GM12878 (cell line): ENCODE results near the gene UBAP1L. TPM values are rescaled to one million over a fixed set of nuclear protein-coding genes. Genes with fewer than 3 reads are reported as not detected.

Experiments used
- BCL11A ChIP-seq: IDR thresholded peaks from 2 replicates; pipeline ENCODE4 v1.6.1; 2011; ENCODE audit warnings: low read depth, low read length
- CHD4 ChIP-seq: fragments of 200-600 bp; sonication (generic); IDR thresholded peaks from 2 replicates; pipeline ENCODE4 v1.6.1; 2016; ENCODE audit warnings: mild to moderate bottlenecking
- FOXK2 ChIP-seq: fragments of 450-650 bp; IDR thresholded peaks from 2 replicates; pipeline ENCODE4 v1.6.1; 2017; ENCODE audit warnings: mild to moderate bottlenecking, moderate library complexity
- KAT2A ChIP-seq: conservative IDR thresholded peaks from 2 replicates; pipeline ENCODE4 v1.6.1; 2011; ENCODE audit warnings: low read depth, low read length; ENCODE audit not compliant: control insufficient read depth
- MEF2B ChIP-seq: fragments of 450-650 bp; IDR thresholded peaks from 2 replicates; pipeline ENCODE4 v1.6.1; 2018; ENCODE audit warnings: mild to moderate bottlenecking, moderate library complexity; ENCODE audit not compliant: partially characterized antibody, poor library complexity, severe bottlenecking
- MXI1 ChIP-seq: fragments of 150-350 bp; IDR thresholded peaks from 2 replicates; pipeline ENCODE4 v1.6.1; 2011; ENCODE audit warnings: low read depth, mild to moderate bottlenecking, inconsistent platforms, low read length, improper control_type of control experiment
- RAD21 ChIP-seq: IDR thresholded peaks from 2 replicates; pipeline ENCODE4 v1.6.1; 2011; ENCODE audit warnings: mild to moderate bottlenecking, low read depth, low read length, moderate library complexity; ENCODE audit not compliant: insufficient read depth
- RUNX3 ChIP-seq: IDR thresholded peaks from 2 replicates; pipeline ENCODE4 v1.6.1; 2012; ENCODE audit warnings: low read length, inconsistent platforms
- ZNF24 ChIP-seq: fragments of 450-650 bp; IDR thresholded peaks from 2 replicates; pipeline ENCODE4 v1.6.1; 2017; ENCODE audit warnings: antibody characterized with exemption, mild to moderate bottlenecking
- polyA plus RNA-seq, 11 experiments: library from polyadenylated mRNA; depleted of rRNA in 4 of 11; unstranded in 6 of 11; stranded (reverse) in 5 of 11; fragments of >200 nt; fragmentation: Nextera tagmentation in 4 of 11; fragmentation: Illumina TruSeq in 1 of 11; extraction: Ambion mirVana in 4 of 11; extraction: Trizol in 1 of 11; gene quantifications; 1 replicate in 1 of 11; 2 replicates in 10 of 11; pipeline versions ENCODE4 v1.2.1 to v1.2.3, GENCODE V29; 2011 to 2016; ENCODE audit warnings: inconsistent platforms in 2 of 11, missing spikeins in 2 of 11, low read depth in 1 of 11
- total RNA-seq, 4 experiments: library from RNA; depleted of rRNA in 3 of 4; stranded (reverse); fragments of >200 nt in 3 of 4; fragmentation: Illumina TruSeq in 1 of 4; extraction: Trizol in 1 of 4; gene quantifications; 2 replicates each; pipeline versions ENCODE4 v1.2.1 to v1.2.3, GENCODE V29; 2013 to 2021
- TF ChIP-seq, protein P1 (sequence below): fragments of 450-650 bp; IDR thresholded peaks from 2 replicates; pipeline ENCODE4 v1.6.1; 2018; ENCODE audit warnings: mild to moderate bottlenecking, low read depth, moderate library complexity; ENCODE audit not compliant: partially characterized antibody
- TF ChIP-seq, protein P2 (sequence below): IDR thresholded peaks from 2 replicates; pipeline ENCODE4 v1.6.1; 2012; ENCODE audit warnings: mild to moderate bottlenecking, low read depth, low read length
- TF ChIP-seq, protein P3 (sequence below): IDR thresholded peaks from 2 replicates; pipeline ENCODE4 v1.6.1; 2011; ENCODE audit warnings: borderline replicate concordance, low read depth, mild to moderate bottlenecking, moderate library complexity, mixed read lengths, low read length; ENCODE audit not compliant: insufficient read depth; ENCODE audit errors: extremely low read length
- TF ChIP-seq, protein P4 (sequence below): fragments of 450-650 bp; IDR thresholded peaks from 2 replicates; pipeline ENCODE4 v1.6.1; 2017; ENCODE audit warnings: borderline replicate concordance
- TF ChIP-seq, protein P5 (sequence below): fragments of 450-650 bp; IDR thresholded peaks from 2 replicates; pipeline ENCODE4 v1.6.1; 2017; ENCODE audit warnings: low read depth, mild to moderate bottlenecking, moderate library complexity

Gene UBAP1L
- total and polyA plus RNA-seq, 10 of the 15 experiments (the other 5 are each of a cell fraction or from before 2014, with no cell fraction given) = 0.03 to 2.6 (median 1.0) TPM

DNA sequence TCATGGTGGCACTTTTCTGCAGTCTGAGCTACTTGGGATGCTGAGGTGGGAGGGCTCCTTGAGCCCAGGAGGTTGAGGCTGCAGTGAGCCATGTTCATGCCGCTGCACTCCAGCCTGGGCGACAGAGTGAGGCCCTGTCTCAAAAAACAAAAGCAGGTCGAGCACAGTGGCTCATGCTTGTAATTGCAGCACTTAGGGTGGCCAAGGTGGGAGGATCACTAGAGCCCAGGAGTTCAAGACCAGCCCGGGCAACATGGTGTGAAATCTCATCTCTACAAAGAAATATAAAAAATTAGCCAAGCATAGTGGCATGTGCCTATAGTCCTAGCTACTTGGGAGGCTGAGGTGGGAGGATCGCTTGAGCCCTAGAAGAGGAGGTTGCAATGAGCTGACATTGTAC lies 10.0 kb downstream of the UBAP1L start (continued):
- TF ChIP-seq, protein P1, sequence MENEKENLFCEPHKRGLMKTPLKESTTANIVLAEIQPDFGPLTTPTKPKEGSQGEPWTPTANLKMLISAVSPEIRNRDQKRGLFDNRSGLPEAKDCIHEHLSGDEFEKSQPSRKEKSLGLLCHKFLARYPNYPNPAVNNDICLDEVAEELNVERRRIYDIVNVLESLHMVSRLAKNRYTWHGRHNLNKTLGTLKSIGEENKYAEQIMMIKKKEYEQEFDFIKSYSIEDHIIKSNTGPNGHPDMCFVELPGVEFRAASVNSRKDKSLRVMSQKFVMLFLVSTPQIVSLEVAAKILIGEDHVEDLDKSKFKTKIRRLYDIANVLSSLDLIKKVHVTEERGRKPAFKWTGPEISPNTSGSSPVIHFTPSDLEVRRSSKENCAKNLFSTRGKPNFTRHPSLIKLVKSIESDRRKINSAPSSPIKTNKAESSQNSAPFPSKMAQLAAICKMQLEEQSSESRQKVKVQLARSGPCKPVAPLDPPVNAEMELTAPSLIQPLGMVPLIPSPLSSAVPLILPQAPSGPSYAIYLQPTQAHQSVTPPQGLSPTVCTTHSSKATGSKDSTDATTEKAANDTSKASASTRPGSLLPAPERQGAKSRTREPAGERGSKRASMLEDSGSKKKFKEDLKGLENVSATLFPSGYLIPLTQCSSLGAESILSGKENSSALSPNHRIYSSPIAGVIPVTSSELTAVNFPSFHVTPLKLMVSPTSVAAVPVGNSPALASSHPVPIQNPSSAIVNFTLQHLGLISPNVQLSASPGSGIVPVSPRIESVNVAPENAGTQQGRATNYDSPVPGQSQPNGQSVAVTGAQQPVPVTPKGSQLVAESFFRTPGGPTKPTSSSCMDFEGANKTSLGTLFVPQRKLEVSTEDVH = no peak
- no peak for TF ChIP-seq KAT2A
- TF ChIP-seq FOXK2 = no peak
- TF ChIP-seq RUNX3 = no peak
- TF ChIP-seq, protein P2, sequence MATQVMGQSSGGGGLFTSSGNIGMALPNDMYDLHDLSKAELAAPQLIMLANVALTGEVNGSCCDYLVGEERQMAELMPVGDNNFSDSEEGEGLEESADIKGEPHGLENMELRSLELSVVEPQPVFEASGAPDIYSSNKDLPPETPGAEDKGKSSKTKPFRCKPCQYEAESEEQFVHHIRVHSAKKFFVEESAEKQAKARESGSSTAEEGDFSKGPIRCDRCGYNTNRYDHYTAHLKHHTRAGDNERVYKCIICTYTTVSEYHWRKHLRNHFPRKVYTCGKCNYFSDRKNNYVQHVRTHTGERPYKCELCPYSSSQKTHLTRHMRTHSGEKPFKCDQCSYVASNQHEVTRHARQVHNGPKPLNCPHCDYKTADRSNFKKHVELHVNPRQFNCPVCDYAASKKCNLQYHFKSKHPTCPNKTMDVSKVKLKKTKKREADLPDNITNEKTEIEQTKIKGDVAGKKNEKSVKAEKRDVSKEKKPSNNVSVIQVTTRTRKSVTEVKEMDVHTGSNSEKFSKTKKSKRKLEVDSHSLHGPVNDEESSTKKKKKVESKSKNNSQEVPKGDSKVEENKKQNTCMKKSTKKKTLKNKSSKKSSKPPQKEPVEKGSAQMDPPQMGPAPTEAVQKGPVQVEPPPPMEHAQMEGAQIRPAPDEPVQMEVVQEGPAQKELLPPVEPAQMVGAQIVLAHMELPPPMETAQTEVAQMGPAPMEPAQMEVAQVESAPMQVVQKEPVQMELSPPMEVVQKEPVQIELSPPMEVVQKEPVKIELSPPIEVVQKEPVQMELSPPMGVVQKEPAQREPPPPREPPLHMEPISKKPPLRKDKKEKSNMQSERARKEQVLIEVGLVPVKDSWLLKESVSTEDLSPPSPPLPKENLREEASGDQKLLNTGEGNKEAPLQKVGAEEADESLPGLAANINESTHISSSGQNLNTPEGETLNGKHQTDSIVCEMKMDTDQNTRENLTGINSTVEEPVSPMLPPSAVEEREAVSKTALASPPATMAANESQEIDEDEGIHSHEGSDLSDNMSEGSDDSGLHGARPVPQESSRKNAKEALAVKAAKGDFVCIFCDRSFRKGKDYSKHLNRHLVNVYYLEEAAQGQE = no peak
- TF ChIP-seq MXI1 = no peak
- TF ChIP-seq, protein P3, sequence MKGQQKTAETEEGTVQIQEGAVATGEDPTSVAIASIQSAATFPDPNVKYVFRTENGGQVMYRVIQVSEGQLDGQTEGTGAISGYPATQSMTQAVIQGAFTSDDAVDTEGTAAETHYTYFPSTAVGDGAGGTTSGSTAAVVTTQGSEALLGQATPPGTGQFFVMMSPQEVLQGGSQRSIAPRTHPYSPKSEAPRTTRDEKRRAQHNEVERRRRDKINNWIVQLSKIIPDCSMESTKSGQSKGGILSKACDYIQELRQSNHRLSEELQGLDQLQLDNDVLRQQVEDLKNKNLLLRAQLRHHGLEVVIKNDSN = no peak
- TF ChIP-seq BCL11A = no peak
- TF ChIP-seq ZNF24 = no peak
- TF ChIP-seq, protein P4, sequence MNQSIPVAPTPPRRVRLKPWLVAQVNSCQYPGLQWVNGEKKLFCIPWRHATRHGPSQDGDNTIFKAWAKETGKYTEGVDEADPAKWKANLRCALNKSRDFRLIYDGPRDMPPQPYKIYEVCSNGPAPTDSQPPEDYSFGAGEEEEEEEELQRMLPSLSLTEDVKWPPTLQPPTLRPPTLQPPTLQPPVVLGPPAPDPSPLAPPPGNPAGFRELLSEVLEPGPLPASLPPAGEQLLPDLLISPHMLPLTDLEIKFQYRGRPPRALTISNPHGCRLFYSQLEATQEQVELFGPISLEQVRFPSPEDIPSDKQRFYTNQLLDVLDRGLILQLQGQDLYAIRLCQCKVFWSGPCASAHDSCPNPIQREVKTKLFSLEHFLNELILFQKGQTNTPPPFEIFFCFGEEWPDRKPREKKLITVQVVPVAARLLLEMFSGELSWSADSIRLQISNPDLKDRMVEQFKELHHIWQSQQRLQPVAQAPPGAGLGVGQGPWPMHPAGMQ = no peak
- no peak for TF ChIP-seq RAD21
- TF ChIP-seq, protein P5, sequence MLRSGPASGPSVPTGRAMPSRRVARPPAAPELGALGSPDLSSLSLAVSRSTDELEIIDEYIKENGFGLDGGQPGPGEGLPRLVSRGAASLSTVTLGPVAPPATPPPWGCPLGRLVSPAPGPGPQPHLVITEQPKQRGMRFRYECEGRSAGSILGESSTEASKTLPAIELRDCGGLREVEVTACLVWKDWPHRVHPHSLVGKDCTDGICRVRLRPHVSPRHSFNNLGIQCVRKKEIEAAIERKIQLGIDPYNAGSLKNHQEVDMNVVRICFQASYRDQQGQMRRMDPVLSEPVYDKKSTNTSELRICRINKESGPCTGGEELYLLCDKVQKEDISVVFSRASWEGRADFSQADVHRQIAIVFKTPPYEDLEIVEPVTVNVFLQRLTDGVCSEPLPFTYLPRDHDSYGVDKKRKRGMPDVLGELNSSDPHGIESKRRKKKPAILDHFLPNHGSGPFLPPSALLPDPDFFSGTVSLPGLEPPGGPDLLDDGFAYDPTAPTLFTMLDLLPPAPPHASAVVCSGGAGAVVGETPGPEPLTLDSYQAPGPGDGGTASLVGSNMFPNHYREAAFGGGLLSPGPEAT = no peak
- TF ChIP-seq MEF2B = no peak
- no peak for TF ChIP-seq CHD4
- TF ChIP-seq, all 136 proteins: peak for 0
